ENCODE data around the gene PPP5C.
A peak's percentile ranks its signal among the peaks of the same experiment; 100 is the strongest.

DNA sequence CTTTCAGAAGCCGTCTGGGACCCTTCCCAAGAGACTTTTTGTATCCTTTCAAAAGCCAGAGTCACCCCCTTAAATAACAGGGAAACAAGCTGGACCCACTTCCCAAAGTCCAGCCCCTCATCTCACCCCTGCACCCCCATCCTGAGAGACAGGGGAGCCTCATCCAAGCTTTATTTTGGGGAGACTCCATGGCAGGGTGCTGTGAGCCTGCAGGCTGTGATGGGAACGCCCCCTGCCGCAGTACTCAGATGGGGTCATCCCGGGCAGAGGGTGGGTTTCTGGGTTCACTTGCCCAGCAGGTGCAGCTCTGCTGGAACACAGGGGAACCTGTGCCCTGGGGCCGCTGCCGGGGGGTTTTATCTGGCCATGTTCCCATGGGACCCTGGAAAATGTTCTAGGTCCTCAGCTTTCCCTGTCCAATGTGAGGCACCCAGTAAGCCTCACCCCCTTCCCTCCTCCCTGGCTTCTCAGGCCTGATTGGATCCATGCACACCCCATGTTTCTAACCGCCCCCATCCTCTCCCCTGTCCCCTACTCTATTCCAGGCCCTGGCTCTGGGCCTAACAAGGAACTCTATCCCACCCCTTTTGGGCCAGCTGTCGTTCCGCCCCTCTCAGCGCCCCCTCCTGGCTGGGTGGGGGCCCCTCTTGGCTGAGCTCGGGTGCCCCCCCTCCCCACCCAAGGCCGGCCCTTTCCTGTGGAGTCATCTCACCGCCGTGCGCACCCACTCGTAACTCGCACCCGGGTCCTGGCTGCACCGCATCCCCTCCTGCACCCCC is 49.0 kb upstream of the PPP5C start:
- TF ChIP-seq CTCF (IDR thresholded peaks at IDR 0.05 in 4 of 5, conservative IDR thresholded peaks at IDR 0.05 in 1 of 5): peak in 4 of 5 experiments; percentile 12 to 30 (median 22)
- TF ChIP-seq POLR2A (IDR thresholded peaks at IDR 0.05): peak; percentile 30 to 55

Data from gastrocnemius medialis (tissue), 4 donors.